DLD1 (cell line): ENCODE data around the gene KCNK2.

Experiments used
- in situ Hi-C: cut with HindIII; loops from 2 replicates; pipeline ENCODE4 v1.10.0; 2017; ENCODE audit warnings: low sequenced_read_pairs

KCNK2 gene

DNA sequence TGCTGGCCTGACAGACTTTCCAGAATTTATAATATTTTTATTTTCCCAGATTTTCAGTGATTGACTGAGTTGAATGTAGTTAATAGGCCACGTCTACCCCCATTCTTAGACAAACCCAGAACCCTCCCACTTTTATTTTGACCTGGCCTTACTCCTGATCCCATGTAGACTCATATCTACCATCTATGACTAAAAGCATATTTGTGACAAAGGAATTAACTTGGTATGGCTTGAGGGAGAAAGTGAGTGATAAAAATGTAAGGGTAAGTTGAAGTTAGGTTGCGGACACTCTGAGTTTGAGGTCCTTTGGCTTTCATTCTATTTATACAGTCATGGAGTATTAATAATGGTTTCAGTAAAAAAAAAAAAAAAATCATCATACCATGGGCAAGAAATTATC, 168.4 kb downstream of the KCNK2 start:
- in situ Hi-C loops: no loop called here

DNA sequence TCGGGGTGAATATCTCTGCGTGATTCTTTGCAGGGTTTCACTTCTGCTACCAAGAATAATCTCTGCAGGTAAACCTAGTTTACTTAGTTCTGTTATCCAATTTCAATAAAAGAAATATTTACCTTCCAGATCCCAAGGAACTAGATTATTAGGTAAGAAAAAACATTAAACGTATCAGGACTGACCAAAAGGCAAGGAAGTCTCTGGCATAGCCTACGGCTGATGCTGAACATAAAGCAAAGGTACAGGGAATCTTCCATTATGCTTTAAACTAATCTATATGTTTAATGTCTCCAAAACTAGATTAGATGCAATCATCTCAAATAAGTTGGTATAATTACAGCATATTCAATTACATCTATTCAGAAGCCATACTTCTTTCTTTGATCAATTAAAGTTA, 168.9 kb downstream of the KCNK2 start:
- in situ Hi-C loops: no loop called here

DNA sequence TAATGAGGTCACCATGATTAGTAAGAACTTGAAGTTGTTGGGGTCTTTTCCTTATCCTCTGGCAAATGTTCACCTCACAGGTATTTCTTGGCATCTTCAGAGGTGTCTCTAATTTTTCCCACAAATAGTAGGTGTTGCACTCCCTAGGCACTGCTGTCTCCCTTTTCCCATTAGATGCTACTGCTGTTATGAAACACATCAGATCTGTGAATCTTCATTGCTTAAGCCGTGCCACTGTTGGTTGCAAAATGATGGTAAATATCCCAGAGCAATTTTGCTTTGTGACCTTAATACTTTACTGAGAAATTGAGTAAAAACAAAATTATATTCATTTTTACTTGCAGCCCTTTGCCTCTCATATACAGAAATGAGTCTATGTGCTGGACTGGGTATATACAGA, 169.6 kb downstream of the KCNK2 start:
- in situ Hi-C loops: no loop called here

DNA sequence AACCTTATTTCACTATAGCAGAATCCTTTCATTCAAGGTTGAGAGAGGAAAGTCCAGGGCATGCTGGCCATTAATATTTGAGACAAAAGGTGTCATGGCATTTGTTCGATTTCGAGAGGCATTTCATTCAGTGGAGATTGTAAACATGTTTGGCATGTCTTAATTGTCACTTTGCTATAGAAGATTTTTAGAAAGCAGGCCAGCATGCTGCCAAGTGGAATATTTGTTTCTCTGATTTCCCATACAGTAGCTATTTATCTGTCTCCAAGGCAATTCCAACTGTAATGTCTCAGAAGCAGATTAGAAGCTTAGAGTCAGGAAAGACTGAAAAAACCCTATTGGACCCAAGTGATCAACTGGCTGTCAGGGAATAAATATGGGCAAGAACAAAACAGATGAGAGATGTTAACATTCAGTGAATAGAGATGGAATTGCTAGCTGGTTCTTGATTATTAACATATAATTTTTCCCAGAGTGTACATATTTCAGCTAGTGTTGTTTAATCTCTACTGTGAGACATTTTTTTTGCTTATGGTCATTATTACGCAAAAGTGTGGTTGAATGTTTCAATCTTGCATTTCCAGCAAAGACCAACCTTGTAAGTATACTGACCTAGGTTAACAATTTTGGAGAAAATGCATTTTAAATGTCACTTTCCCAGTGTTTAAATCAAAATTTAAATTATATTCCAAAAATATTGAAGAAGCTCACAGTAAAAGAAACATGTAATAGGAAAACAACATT, 174.6 kb downstream of the KCNK2 start:
- in situ Hi-C loops: no loop called here

DNA sequence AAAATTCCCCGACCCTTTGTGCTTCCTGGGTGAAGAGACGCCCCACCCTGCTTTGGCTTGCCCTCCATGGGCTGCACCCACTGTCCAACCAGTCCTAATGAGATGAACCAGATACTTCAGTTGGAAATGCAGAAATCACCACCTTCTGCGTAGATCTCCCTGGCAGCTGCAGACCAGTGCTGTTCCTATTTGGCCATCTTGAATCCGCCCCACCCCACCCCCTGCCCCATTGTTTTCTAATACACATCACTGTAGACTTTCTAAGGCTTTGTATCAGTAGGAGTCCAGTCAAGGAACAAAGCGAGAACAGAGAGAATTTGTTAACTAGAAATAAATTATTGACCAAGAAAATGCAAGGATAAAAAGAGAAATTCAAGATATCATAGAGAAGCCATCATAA, 178.2 kb downstream of the KCNK2 start:
- in situ Hi-C loops: no loop called here

DNA sequence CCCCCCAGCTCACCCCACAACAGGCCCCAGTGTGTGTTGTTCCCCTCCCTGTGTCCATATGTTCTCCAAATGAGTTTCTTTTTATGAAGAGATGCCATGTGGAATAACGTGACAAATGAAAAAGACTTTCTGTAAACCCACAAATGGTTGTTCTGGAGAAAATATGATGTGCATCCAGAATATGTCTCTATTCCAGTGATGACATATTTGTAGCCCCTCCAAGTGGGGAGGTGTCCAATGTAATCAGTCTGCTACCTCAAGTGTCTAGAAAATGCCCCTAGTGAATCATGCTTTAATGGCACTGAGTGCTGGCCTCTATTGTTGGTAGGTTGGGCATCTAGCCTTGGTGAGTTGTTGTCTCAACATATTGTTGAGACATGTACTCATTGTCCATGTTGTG, 179.6 kb downstream of the KCNK2 start:
- in situ Hi-C loops: no loop called here

DNA sequence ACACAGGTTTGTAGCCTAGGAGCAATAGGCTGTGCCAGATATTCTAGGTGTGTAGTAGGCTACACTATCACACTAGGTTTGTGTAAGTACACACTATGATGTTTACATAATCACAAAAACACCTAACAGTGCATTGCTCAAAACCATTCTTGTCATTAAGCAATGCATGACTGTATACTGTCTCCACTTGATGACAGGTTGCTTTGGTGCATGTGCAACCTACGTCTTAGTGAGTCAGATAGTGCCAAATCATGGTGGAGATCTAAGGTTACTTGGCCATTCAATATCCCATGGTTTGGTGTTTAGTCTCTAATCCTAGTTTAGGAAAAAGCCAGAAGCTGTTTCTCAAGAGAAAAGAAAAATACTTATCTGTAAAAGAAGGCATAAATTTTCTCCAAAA, 181.1 kb downstream of the KCNK2 start:
- in situ Hi-C loops: no loop called here

DNA sequence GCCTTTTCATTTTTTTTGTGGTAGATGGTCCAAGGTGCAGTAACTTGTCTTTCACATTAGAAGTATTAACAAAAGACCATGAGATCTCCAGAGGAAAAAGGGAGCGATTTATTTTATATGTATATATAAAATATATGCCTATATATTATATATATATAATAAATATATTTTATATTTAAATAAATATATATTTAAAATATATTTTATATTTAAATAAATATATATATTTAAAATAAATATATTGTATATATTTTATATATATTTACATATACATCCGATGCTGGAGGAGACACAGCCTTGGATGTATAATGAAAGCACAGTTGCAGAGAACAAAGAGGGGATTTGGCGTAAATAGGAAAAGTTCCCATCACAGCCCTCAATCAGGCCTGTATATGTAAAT, 182.1 kb downstream of the KCNK2 start:
- in situ Hi-C loops: no loop called here

DNA sequence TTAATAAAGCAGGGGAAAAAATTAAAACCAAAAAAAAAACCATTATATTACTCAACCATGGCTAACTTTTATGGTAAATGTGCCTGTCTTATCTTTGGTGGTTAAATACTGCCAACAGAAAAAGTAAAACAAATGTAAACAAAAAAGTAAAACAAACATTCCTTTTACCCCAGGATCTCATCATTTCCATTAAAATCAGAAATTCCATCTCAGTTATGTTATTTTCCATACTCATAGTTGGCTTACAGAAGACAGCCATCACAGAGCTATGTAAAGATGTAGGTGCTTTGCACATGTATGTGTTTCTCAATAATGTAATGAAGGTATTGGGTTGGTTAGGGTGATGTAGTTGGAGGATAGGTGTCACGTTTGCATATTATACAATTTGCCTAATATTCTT, 185.0 kb downstream of the KCNK2 start:
- in situ Hi-C loops: no loop called here

DNA sequence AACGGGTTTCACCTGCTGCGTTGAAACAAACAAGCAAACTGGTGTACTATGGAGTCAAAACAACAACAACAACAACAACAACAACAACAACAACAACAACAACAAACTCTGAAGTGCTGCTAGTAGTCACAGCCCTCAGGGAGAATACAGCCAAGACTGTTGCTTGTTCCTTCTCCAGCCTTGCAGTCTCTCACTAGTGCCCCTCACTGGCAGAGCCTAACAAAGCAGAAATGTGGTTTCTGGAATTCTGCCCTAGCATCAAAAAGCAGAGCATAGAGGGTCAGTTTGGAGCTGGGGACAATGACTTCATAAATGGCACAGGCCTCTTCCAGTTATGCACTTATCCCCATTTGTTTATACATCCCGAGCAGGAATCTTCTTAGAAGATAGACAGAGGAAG, 187.4 kb downstream of the KCNK2 start:
- in situ Hi-C loops: no loop called here

DNA sequence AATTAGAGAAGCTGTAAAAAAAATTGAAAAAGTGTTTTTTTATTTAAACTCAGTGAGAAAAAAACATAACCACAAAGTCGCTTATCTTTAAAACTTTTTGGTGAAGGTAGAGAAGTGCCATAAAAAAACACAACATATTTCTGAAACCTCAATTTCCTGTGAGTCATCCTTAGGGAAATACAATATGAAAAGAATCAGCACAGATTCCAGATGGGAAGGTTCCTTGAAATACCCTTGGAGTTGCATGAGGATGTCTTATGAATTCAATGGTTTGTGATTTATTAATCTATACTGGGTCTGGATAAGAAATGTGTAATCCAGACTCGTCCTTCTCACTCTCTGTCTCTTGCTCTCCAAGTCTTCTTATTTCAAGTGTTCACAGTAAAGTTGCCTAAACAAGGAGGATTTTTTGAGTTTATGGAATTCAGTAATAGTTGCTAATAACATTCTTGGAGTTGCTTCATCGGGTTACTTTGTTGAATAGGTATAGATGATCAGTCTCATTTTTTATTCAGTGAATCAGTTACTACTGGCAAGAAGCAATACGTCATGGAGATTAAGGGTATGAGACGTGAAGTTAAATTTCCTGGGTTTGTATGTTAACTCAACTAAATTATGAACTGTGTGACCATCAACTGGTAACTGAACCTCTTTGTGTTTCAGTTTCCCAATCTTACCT, 191.4 kb downstream of the KCNK2 start:
- in situ Hi-C loops: no loop called here

DNA sequence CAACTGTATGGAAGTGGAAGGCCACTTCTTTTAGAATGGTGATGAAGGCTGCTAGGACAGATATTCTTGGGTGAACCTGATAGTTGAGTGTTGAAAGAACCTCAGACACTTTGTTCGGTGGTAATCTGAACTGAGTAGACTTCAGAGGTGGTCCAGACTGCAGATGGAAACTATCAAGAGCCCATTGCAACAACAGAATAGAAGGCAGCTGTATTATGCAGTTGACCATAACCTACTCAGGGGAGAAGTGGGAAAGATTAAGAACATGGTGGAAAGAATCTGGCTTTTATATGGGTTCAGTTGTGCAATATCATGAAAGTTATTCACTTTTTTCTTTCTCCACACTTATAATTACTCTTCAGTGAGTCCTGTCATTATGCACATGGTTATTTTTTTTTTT, 194.0 kb downstream of the KCNK2 start:
- in situ Hi-C loops: no loop called here

DNA sequence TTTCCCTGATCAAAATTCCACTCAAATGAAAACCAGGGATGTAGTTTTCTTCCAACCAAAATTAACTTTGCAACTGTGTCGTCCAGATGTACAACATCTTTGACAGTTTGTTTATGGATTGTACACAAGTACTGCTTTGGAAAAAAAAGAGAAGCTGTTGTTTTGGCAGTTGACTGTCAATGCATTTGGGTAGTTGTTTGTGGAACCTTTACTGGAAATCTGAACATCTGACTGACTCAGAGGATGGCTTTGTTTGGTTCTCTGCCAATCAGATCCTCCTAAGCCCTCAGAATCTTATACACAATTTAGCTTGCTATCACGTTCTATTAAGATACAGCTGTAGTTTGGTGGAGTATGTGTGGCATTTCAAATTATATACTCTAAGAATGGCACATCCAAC, 195.0 kb downstream of the KCNK2 start:
- in situ Hi-C loops: no loop called here

DNA sequence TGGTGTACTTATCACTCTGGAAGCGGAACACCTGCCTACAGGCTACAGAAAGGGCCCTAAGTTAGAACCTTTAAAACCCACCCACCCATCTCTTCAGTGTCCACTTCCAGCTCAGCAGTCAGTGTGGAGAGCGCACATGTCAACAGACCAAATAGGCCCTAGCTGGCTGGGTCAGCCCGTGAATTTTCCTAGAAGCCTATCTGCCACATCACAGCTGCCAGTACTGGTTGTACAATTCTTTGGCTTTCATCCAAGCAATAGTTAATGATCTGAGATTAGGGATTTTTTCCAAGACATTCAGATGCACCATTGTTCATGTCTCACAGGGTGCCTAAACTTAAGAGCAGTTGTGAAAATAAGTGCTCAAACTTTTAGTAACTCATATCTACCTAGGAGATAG, 197.1 kb downstream of the KCNK2 start:
- in situ Hi-C loops: no loop called here

DNA sequence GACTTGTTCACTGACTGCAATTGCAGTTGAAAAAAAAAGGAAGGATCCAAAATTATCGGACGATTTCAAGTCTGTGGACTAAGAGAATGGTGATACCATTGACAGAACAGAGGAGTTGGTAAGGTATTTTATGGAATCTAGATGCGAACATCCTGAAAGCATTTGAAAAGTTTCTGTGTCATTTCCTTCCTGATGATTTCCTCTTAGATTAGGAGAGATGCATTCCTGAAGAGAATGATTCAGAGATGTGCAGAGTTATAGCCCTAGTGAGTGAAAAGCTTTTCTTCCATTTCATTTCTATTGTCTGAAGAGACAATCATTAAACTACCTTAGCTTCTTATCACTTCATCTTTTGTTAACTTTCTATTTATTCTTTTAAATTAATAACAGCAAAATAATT, 200.0 kb downstream of the KCNK2 start:
- in situ Hi-C loops: no loop called here

DNA sequence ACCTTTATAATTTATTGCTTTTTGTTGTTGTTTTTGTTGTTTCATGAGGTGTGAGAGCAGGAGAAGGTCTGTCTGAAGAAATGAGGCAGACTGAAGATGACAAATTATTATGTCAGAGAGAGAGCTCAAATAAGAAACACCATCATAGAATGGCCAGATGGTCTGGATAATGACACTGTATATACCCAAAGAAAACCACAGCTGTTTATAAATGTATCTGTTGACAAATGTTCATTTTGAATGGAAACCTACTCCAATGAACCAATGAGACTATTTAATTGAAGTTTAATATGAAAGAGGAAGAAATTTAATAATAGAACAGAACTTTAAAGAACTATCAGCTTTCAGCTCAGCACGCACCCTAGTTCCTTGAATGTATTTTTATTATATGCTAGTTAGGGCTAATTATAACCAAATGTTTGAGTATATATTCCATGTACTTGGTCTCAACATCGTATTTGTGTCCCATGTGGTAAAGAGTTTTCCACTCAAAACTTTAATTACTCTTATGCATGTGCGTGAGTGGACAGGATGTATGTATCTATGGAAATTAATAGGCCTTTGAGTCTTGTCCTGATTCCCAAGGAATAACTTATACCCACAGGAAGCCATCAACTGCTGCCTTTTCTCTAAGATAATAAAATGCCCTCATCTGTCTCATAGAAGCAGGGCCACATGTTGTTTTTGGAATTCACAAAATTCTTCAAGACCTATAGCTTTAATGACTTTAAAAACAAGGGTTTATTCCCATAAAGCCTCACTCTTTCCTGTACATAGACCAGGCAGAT, 202.7 kb downstream of the KCNK2 start:
- in situ Hi-C loops: no loop called here
